AG09319 (cell line): ENCODE results near the gene KAT6B.

Source experiments
- DNase-seq: peaks from one replicate; pipeline ENCODE4 v3.0.0-alpha.2; 2010; ENCODE audit warnings: low read depth; ENCODE audit errors: extremely low read depth
- CTCF ChIP-seq: IDR thresholded peaks from 2 replicates; pipeline ENCODE4 v1.5.1; 2011; ENCODE audit warnings: low read depth, mild to moderate bottlenecking, inconsistent platforms, low read length, moderate library complexity

Gene KAT6B

DNA sequence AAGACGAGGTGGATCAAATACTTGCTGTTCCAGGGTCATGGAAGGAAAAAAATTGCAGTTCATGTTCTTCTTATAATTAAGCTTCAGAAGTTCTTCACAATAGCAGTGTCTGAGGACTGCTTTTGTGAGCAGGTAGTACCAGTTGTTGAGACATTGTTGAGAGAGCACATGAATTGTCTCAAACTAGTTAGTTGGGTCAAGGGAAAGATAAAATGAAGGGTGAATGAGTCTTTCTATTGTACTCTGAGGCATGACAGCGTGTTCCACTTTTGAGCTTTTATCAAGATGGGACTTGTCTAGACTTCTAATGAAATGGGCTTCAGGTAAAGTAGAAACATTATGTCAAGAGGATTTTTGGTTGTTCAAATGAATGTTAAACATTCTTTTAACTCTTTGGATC is 26.0 kb downstream of the KAT6B start:
- TF ChIP-seq CTCF, result no peak
- DNase-seq, result no peak

- TF ChIP-seq CTCF, result no peak
- DNase-seq, result no peak
Measured at GRCh38 chr10:74854610-74855009, 28.2 kb downstream of the KAT6B start.

GRCh38 chr10:74855027-74855426 is 28.6 kb downstream of the KAT6B start:
- no peak for TF ChIP-seq CTCF
- DNase-seq, result no peak

- TF ChIP-seq CTCF, result no peak
- DNase-seq, result no peak
Measured at GRCh38 chr10:74855439-74855838, 29.0 kb downstream of the KAT6B start.

- TF ChIP-seq CTCF, result no peak
- DNase-seq, result no peak
Measured at GRCh38 chr10:74856940-74857339, 30.5 kb downstream of the KAT6B start.

- TF ChIP-seq CTCF, result no peak
- DNase-seq, result no peak
Measured at GRCh38 chr10:74857586-74857985, 31.2 kb downstream of the KAT6B start.

DNA sequence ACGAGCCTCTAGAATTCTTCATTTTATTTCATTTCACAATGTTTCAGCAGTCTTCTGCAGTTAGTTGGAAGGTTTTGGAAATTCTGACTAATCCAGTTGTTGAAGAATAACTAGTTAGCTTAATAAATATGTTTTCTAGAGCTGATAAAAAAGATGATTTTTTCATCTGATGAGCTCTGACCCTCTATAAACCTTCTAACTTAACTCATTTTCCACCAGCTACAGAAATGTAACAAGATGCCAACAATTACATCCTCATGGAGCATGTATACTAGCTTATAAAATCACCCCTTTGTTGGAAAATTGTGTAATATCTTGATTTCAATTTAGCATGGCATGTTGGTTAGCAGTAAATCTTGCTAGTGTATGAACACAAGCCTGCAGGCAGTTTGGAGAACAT is 33.1 kb downstream of the KAT6B start:
- DNase-seq, result no peak
- no peak for TF ChIP-seq CTCF
